Measurements from ENCODE around the gene PRKAR1B. TPM values are rescaled to one million over a fixed set of nuclear protein-coding genes. Genes with fewer than 3 reads are reported as not detected.

The PRKAR1B gene
- polyA plus RNA-seq, 3 donors from 2014 or later: 3.0 to 6.1 (median 3.9) TPM

- Mint-ChIP-seq H3K27me3 (ENCODE audit: low read depth in 3 of 3) (peaks cover 0 to 1% (median 0%) of the 10 kb centered on the region in 3 donors), H3K4me3 (no peak overlapping the region), H3K4me1 (no peaks in the 10 kb centered on the region), H3K9me3 (no peaks in the 10 kb centered on the region), H3K36me3 (no peaks in the 10 kb centered on the region), H3K27ac (no peak overlapping the region)
- DNase-seq: no peak
Measured at GRCh38 chr7:571096-571717, 155.9 kb downstream of the PRKAR1B start.

- Mint-ChIP-seq H3K36me3 (no peaks in the 10 kb centered on the region), H3K9me3 (no peaks in the 10 kb centered on the region), H3K4me1 (no peaks in the 10 kb centered on the region), H3K27ac (no peak overlapping the region), H3K27me3 (ENCODE audit: low read depth in 3 of 3) (peaks cover 0 to 1% (median 0%) of the 10 kb centered on the region in 3 donors), H3K4me3 (no peak overlapping the region)
- no peak for DNase-seq
Measured at GRCh38 chr7:570801-571070, 156.3 kb downstream of the PRKAR1B start.

GRCh38 chr7:569996-570800 lies 156.9 kb downstream of the PRKAR1B start:
- no peaks in the 10 kb centered on the region for H3K36me3 Mint-ChIP-seq
- H3K27ac Mint-ChIP-seq: no peak overlapping the region
- peaks cover 0 to 1% (median 0%) of the 10 kb centered on the region in 3 donors for H3K27me3 Mint-ChIP-seq (ENCODE audit: low read depth in 3 of 3)
- no peak overlapping the region for H3K4me3 Mint-ChIP-seq
- no peaks in the 10 kb centered on the region for H3K9me3 Mint-ChIP-seq
- no peaks in the 10 kb centered on the region for H3K4me1 Mint-ChIP-seq
- DNase-seq: no peak

- no peak for DNase-seq
- Mint-ChIP-seq H3K27ac (no peak overlapping the region), H3K9me3 (no peaks in the 10 kb centered on the region), H3K27me3 (ENCODE audit: low read depth in 3 of 3) (peaks cover 0 to 1% (median 0%) of the 10 kb centered on the region in 3 donors), H3K36me3 (no peaks in the 10 kb centered on the region), H3K4me1 (no peaks in the 10 kb centered on the region), H3K4me3 (no peak overlapping the region)
Measured at GRCh38 chr7:569071-569855, 157.8 kb downstream of the PRKAR1B start.

GRCh38 chr7:568031-568951 lies 158.8 kb downstream of the PRKAR1B start:
- DNase-seq: no peak
- Mint-ChIP-seq H3K27me3 (ENCODE audit: low read depth in 3 of 3) (peaks cover 0 to 1% (median 0%) of the 10 kb centered on the region in 3 donors), H3K4me1 (no peaks in the 10 kb centered on the region), H3K27ac (no peak overlapping the region), H3K4me3 (no peak overlapping the region), H3K36me3 (no peaks in the 10 kb centered on the region), H3K9me3 (no peaks in the 10 kb centered on the region)

DNA sequence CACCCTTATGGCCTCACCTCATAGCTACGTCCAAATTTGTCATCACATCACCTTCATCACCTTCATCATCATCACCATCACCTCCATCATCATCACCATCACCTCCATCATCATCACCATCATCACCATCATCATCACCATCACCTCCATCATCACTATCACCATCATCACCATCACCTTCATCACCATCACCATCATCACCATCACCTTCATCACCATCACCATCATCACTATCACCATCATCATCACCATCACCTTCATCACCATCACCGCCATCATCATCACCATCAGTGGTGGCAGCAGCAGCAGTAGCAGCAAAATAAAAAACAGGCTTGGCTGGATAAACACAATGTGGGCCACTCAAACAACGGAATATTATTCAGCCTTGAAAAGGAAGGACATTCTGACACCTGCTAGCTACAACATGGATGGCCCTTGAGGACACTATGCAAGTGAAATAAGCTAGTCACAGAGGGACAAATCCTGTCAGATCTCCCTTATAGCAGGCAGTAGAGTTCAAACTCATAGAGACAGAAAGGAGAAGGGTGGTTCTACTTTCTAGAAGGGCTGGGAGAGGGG lies 159.7 kb downstream of the PRKAR1B start:
- H3K4me3 Mint-ChIP-seq: no peak overlapping the region
- H3K27me3 Mint-ChIP-seq (ENCODE audit: low read depth in 3 of 3): peaks cover 0 to 1% (median 0%) of the 10 kb centered on the region in 3 donors
- H3K9me3 Mint-ChIP-seq: no peaks in the 10 kb centered on the region
- peaks cover 2 to 5% of the 10 kb centered on the region in 2 donors for H3K4me1 Mint-ChIP-seq
- DNase-seq: no peak
- no peaks in the 10 kb centered on the region for H3K36me3 Mint-ChIP-seq
- H3K27ac Mint-ChIP-seq: no peak overlapping the region

DNA sequence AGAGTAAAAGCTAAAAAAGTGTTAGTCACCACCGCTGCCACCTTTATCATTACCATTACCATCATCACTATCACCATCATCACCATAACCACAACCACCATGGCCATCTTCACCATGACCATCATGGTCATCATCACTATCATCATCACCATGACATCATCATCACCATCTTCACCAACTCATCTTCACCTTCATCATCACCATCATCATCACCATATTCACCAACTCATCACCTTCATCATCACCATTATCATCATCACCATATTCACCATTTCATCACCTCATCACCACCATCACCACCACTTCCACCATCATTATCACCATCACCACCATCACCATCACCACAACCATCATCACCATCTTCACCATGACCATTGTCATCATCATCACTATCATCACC lies 161.0 kb downstream of the PRKAR1B start:
- Mint-ChIP-seq H3K27me3 (ENCODE audit: low read depth in 3 of 3) (peaks cover 0 to 1% (median 0%) of the 10 kb centered on the region in 3 donors), H3K4me1 (peaks cover 2 to 6% of the 10 kb centered on the region in 2 donors), H3K36me3 (no peaks in the 10 kb centered on the region), H3K9me3 (no peaks in the 10 kb centered on the region), H3K27ac (no peak overlapping the region), H3K4me3 (no peak overlapping the region)
- DNase-seq: no peak

GRCh38 chr7:564176-564865 lies 162.8 kb downstream of the PRKAR1B start:
- Mint-ChIP-seq H3K27ac (peak overlapping the region in 1 of 6 donors; percentile 45), H3K27me3 (ENCODE audit: low read depth in 3 of 3) (peaks cover 0 to 1% (median 0%) of the 10 kb centered on the region in 3 donors), H3K9me3 (no peaks in the 10 kb centered on the region), H3K4me1 (peaks cover 2 to 6% of the 10 kb centered on the region in 2 donors), H3K4me3 (no peak overlapping the region), H3K36me3 (no peaks in the 10 kb centered on the region)
- no peak for DNase-seq

DNA sequence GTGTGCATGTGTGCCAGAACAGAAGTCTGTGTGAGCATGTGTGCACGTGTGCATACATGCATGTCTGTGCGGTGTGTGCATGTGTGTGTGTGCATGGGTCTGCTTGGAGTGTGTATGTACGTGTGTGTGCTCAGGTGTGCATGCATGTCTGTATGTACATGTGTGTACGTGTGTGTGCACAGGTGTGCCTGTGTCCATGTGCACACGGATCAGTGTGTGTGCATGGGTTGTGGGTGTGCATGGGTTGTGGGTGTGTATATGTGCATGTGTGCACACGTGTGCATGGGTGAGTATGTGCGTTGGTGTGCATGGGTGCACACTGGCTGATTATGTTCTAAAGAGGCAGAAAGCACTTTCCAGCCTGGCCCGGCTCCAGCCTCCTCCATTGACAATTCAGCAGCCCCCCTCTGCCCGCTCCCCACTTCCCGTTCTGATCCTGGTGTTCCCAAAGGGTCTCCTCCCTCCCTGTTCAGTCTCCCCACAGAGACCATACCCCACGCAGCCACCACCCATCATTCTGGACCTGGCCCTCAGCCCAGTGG lies 163.4 kb downstream of the PRKAR1B start:
- H3K4me3 Mint-ChIP-seq: no peak overlapping the region

GRCh38 chr7:562789-563628 lies 164.1 kb downstream of the PRKAR1B start:
- H3K4me1 Mint-ChIP-seq: peaks cover 2 to 6% of the 10 kb centered on the region in 2 donors
- no peaks in the 10 kb centered on the region for H3K9me3 Mint-ChIP-seq
- no peaks in the 10 kb centered on the region for H3K27me3 Mint-ChIP-seq (ENCODE audit: low read depth in 3 of 3)
- peak overlapping the region in 2 of 6 donors; percentile 28 to 59 for H3K27ac Mint-ChIP-seq
- H3K36me3 Mint-ChIP-seq: no peaks in the 10 kb centered on the region
- no peak for DNase-seq
- H3K4me3 Mint-ChIP-seq: no peak overlapping the region

More for the DNA sequence above, 163.4 kb downstream of the PRKAR1B start:
- peaks cover 0 to under 1% (median 0%) of the 10 kb centered on the region in 3 donors for H3K27me3 Mint-ChIP-seq (ENCODE audit: low read depth in 3 of 3)
- no peaks in the 10 kb centered on the region for H3K36me3 Mint-ChIP-seq
- peaks cover 2 to 6% of the 10 kb centered on the region in 2 donors for H3K4me1 Mint-ChIP-seq
- no peaks in the 10 kb centered on the region for H3K9me3 Mint-ChIP-seq
- no peak for DNase-seq
- H3K27ac Mint-ChIP-seq: peak overlapping the region in 1 of 6 donors; percentile 28

GRCh38 chr7:562374-562675 lies 164.8 kb downstream of the PRKAR1B start:
- no peak for DNase-seq
- Mint-ChIP-seq H3K27me3 (ENCODE audit: low read depth in 3 of 3) (no peaks in the 10 kb centered on the region), H3K4me1 (peaks cover 2 to 6% of the 10 kb centered on the region in 2 donors), H3K9me3 (no peaks in the 10 kb centered on the region), H3K36me3 (no peaks in the 10 kb centered on the region), H3K4me3 (no peak overlapping the region), H3K27ac (peak overlapping the region in 1 of 6 donors; percentile 59)
